HEK293 (cell line): ENCODE data around the gene EEF1B2.

ENCODE experiments used
- CTCF ChIA-PET: fragments of 350-600 bp; formaldehyde crosslinking; extraction: SDS; loops from one replicate; lab custom pipeline; 2021; ENCODE audit warnings: antibody characterized with exemption; lab: Yijun Ruan, JAX
- POLR2A ChIA-PET: fragments of 300-600 bp; formaldehyde crosslinking; extraction: SDS; loops from one replicate; lab custom pipeline; 2020; ENCODE audit warnings: antibody characterized with exemption, inconsistent platforms; lab: Yijun Ruan, JAX
- H3K27ac ChIP-seq: fragments of 200-500 bp; sonication (Bioruptor generic); 2 replicates; pipeline ENCODE4 v1.5.1; 2014; ENCODE audit warnings: low read depth, low read length, control low read depth, inconsistent platforms; ENCODE audit errors: extremely low read depth
- H3K36me3 ChIP-seq, 2 experiments: fragments of 200-500 bp in 1 of 2; sonication (Bioruptor generic) in 1 of 2; 1 replicate in 1 of 2; 2 replicates in 1 of 2; pipeline ENCODE4 v1.5.1; 2014 to 2017; ENCODE audit warnings: inconsistent platforms in 2 of 2, low read length in 2 of 2; ENCODE audit not compliant: control insufficient read depth in 2 of 2, insufficient read depth in 1 of 2
- H3K4me1 ChIP-seq: fragments of 200-500 bp; sonication (Bioruptor generic); 2 replicates; pipeline ENCODE4 v1.5.1; 2014; ENCODE audit warnings: mild to moderate bottlenecking, low read length, inconsistent platforms; ENCODE audit not compliant: control insufficient read depth, insufficient read depth
- H3K4me3 ChIP-seq: 2 replicates; pipeline ENCODE4 v1.5.1; 2011; ENCODE audit warnings: low read depth, mild to moderate bottlenecking, control low read depth, low read length, moderate library complexity
- H3K9me3 ChIP-seq: fragments of 200-500 bp; sonication (Bioruptor generic); 2 replicates; pipeline ENCODE4 v1.5.1; 2014; ENCODE audit warnings: low read depth, low read length, inconsistent platforms; ENCODE audit not compliant: control insufficient read depth, insufficient read depth
- BCL11B ChIP-seq: fragments of 450-650 bp; formaldehyde crosslinking; IDR thresholded peaks from 2 replicates; pipeline ENCODE4 v1.5.1; 2016; ENCODE audit warnings: low read depth, missing biosample characterization, missing genetic modification characterization
- SALL2 ChIP-seq: fragments of 450-650 bp; formaldehyde crosslinking; IDR thresholded peaks from 2 replicates; pipeline ENCODE4 v1.5.0; 2017; ENCODE audit warnings: missing biosample characterization, mild to moderate bottlenecking, missing genetic modification characterization, borderline replicate concordance
- SP7 ChIP-seq: fragments of 450-650 bp; formaldehyde crosslinking; IDR thresholded peaks from 2 replicates; pipeline ENCODE4 v1.5.1; 2016; ENCODE audit warnings: missing biosample characterization, missing genetic modification characterization
- ZBTB1 ChIP-seq: fragments of 450-650 bp; formaldehyde crosslinking; IDR thresholded peaks from 2 replicates; pipeline ENCODE4 v1.5.1; 2016; ENCODE audit warnings: missing biosample characterization, missing genetic modification characterization
- ZBTB44 ChIP-seq: fragments of 450-650 bp; IDR thresholded peaks from 2 replicates; pipeline ENCODE4 v1.5.1; 2018; ENCODE audit warnings: missing biosample characterization, mild to moderate bottlenecking, missing genetic modification characterization
- ZNF24 ChIP-seq: fragments of 450-650 bp; formaldehyde crosslinking; IDR thresholded peaks from 2 replicates; pipeline ENCODE4 v1.5.1; 2016; ENCODE audit warnings: missing biosample characterization, missing genetic modification characterization
- ZNF302 ChIP-seq: fragments of 450-650 bp; formaldehyde crosslinking; IDR thresholded peaks from 2 replicates; pipeline ENCODE4 v1.5.1; 2016; ENCODE audit warnings: missing biosample characterization, missing genetic modification characterization, low read depth
- ZNF350 ChIP-seq: fragments of 450-650 bp; formaldehyde crosslinking; IDR thresholded peaks from 2 replicates; pipeline ENCODE4 v1.5.0; 2017; ENCODE audit warnings: missing biosample characterization, mild to moderate bottlenecking, missing genetic modification characterization
- ZNF426 ChIP-seq: fragments of 450-650 bp; formaldehyde crosslinking; IDR thresholded peaks from 2 replicates; pipeline ENCODE4 v1.5.1; 2017; ENCODE audit warnings: missing biosample characterization, missing genetic modification characterization, mild to moderate bottlenecking, inconsistent platforms, moderate library complexity
- ZNF433 ChIP-seq: fragments of 450-650 bp; formaldehyde crosslinking; IDR thresholded peaks from 2 replicates; pipeline ENCODE4 v1.5.1; 2016; ENCODE audit warnings: missing biosample characterization, missing genetic modification characterization, low read depth
- ZNF701 ChIP-seq: fragments of 450-650 bp; formaldehyde crosslinking; IDR thresholded peaks from 2 replicates; pipeline ENCODE4 v1.5.1; 2016; ENCODE audit warnings: missing biosample characterization, missing genetic modification characterization
- TF ChIP-seq, protein P1 (sequence below): fragments of 450-650 bp; formaldehyde crosslinking; IDR thresholded peaks from 2 replicates; pipeline ENCODE4 v1.5.1; 2016; ENCODE audit warnings: missing biosample characterization, missing genetic modification characterization
- TF ChIP-seq, protein P2 (sequence below): fragments of 450-650 bp; formaldehyde crosslinking; optimal IDR thresholded peaks from 2 replicates; pipeline ENCODE3; 2016; ENCODE audit warnings: missing biosample characterization, mild to moderate bottlenecking, missing genetic modification characterization

The EEF1B2 gene

DNA sequence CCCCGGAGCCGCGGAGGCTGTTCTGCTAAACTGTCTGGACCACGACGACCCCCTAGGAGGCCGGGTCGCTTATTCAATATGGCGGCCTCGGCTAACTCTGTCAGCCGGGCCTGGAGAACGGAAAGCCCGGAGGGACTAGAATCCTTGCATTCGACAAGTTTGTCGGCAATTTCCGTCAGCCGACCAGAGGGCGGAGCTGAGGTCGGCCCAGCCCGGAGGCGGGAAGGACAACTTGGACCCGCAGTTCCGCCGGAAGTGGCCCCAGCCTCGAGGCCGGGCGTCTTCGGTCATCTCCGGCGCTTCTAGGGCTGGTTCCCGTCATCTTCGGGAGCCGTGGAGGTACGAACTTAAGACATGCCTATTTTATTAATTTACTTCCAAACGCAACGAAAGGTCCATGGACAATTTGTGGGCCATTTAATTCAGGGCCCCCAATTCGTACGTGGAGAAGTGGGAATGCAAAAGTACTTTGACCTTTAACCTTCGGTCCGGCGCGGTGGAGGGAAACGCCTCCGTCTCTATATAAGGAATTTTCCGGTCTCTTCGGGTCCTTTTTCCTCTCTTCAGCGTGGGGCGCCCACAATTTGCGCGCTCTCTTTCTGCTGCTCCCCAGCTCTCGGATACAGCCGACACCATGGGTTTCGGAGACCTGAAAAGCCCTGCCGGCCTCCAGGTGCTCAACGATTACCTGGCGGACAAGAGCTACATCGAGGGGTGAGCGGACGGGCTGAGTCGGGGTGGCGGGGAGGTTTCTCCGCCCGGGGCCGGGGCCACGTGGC is at the start of gene EEF1B2, which contains the start of gene NDUFS1 (continued):
- TF ChIP-seq, protein P1, sequence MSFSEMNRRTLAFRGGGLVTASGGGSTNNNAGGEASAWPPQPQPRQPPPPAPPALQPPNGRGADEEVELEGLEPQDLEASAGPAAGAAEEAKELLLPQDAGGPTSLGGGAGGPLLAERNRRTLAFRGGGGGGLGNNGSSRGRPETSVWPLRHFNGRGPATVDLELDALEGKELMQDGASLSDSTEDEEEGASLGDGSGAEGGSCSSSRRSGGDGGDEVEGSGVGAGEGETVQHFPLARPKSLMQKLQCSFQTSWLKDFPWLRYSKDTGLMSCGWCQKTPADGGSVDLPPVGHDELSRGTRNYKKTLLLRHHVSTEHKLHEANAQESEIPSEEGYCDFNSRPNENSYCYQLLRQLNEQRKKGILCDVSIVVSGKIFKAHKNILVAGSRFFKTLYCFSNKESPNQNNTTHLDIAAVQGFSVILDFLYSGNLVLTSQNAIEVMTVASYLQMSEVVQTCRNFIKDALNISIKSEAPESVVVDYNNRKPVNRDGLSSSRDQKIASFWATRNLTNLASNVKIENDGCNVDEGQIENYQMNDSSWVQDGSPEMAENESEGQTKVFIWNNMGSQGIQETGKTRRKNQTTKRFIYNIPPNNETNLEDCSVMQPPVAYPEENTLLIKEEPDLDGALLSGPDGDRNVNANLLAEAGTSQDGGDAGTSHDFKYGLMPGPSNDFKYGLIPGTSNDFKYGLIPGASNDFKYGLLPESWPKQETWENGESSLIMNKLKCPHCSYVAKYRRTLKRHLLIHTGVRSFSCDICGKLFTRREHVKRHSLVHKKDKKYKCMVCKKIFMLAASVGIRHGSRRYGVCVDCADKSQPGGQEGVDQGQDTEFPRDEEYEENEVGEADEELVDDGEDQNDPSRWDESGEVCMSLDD (tag by site-specific recombination): no peak
- TF ChIP-seq ZNF701 (tag by site-specific recombination) (no peak), ZBTB1 (tag by site-specific recombination) (no peak), SALL2 (tag by site-specific recombination) (no peak), ZNF24 (0 out of 2 replicates have a peak, but pooled peaks have one; percentile 35), ZNF426 (tag by site-specific recombination) (no peak)
- TF ChIP-seq, protein P2, sequence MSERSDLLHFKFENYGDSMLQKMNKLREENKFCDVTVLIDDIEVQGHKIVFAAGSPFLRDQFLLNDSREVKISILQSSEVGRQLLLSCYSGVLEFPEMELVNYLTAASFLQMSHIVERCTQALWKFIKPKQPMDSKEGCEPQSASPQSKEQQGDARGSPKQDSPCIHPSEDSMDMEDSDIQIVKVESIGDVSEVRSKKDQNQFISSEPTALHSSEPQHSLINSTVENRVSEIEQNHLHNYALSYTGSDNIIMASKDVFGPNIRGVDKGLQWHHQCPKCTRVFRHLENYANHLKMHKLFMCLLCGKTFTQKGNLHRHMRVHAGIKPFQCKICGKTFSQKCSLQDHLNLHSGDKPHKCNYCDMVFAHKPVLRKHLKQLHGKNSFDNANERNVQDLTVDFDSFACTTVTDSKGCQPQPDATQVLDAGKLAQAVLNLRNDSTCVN (tag by site-specific recombination): peak; percentile 51

- no peak overlapping the region for H3K27ac ChIP-seq
- no peaks in the 10 kb centered on the region for H3K9me3 ChIP-seq
- peaks cover 8 to 24% of the 10 kb centered on the region in 2 experiments; a peak in 2 of 3 replicates for H3K36me3 ChIP-seq
- POLR2A ChIA-PET: no interaction called here
- H3K4me3 ChIP-seq: no peak overlapping the region
- CTCF ChIA-PET: no interaction called here
- TF ChIP-seq ZNF350 (tag by site-specific recombination) (peak; percentile 94), SP7 (no peak)
- TF ChIP-seq, all 188 proteins: peak for 1
- no peaks in the 10 kb centered on the region for H3K4me1 ChIP-seq
Observed at GRCh38 chr2:206112108-206112507, 47.6 kb upstream of the EEF1B2 start.

DNA sequence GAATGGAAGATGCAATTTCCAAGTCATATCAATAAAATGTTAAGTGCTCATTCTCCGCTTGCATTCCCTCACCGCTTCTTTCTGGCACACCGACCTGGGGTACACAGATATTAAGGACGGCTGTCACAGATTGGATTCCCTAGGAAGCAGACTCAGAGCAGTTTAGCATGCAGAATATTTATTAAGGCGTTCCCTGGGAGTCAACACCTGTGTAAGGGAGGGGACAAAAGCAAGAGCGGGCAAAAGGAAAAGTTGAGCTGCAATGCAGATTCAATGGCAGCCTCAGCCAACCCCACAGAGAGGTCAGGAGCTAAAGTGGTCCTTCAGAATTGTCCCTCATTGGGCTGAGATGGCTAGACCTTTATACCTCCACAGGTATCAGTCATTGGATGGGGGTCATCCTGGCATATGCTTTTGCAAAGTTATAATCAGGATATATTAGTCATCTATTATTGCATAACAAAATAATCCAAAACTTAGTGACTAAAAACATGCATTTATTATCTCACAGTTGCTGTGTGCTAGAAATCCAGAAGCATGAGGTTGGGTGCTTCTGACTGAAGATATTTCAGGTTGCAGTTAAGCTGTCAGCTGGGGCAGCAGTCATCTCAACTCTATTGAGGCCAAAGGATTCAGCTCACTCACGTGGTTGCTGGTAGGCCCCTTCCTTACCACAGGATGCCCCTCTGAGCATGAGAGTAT is 46.7 kb upstream of the EEF1B2 start:
- H3K4me3 ChIP-seq: no peak overlapping the region
- ChIA-PET CTCF (no interaction called here), POLR2A (no interaction called here)
- no peak for TF ChIP-seq ZBTB44 (tag by site-specific recombination)
- no peak for TF ChIP-seq BCL11B (tag by site-specific recombination)
- no peak for TF ChIP-seq ZNF302 (tag by site-specific recombination)
- TF ChIP-seq ZNF433 (tag by site-specific recombination): no peak
- TF ChIP-seq, all 188 proteins: peak for 0
- Histone ChIP-seq H3K27ac (no peak overlapping the region), H3K9me3 (no peaks in the 10 kb centered on the region), H3K4me1 (no peaks in the 10 kb centered on the region), H3K36me3 (peaks cover 13 to 28% of the 10 kb centered on the region in 2 experiments; a peak in 2 of 3 replicates)
